ENCODE results near the gene CD200. TPM values are rescaled to one million over a fixed set of nuclear protein-coding genes. Genes with fewer than 3 reads are reported as not detected.

The CD200 gene
- total RNA-seq, 1 donor from 2014 or later = 0.13 TPM

DNA sequence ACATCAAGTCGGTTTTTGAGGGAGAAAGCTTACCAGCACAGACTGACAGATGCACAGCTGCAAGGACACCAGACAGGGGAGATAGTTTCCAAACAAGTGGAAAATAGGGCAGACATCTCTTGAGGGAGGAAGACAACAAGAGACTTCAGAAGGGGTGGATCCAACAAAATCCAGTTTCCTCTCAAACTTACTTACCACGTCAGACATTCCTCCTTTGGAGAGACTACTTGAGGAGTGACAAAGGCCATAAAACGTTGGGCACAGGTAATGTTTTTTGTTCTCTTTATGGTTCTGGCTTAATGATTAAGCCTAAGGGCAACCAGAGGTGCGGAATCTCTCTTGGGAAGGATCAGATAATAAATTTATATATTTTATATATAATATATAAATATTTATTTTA is 76.1 kb downstream of the CD200 start:
- DNase-seq (ENCODE audit: low read depth) = no peak

DNA sequence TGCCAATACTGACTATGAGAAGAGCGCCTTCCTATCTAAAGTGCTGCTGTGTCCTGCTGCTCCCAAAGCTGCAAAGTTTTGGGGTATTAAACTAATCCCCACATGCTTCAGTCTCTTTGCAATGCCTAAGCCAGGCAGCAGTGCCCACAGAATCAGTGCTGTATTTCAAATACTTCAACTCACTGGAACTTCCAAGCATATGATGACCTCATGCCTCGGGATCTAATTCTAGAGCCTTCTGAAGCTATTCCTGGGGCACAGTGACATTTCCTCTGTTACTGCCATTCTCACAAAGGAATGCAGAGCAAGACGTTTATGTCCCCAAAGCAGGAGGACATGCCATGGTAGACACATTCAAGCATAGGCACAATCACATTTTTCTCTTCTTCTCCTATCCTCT is 78.5 kb downstream of the CD200 start:
- peak; percentile 84 for DNase-seq (ENCODE audit: low read depth)

Other genes starting within 250 kb of the CD200 start
- gene C3orf52, start 246.8 kb upstream of the CD200 start, total RNA-seq = 11.8 and 18.6 TPM in 2 replicates
- not detected in 2 replicates for gene GCSAM, start 199.9 kb upstream of the CD200 start, total RNA-seq
- not detected in 2 replicates for gene SLC9C1, start 38.9 kb upstream of the CD200 start, total RNA-seq
- gene BTLA, start 166.3 kb downstream of the CD200 start, total RNA-seq = not detected in 2 replicates
- gene ATG3, start 228.8 kb downstream of the CD200 start, total RNA-seq = 47.8 and 51.0 TPM in 2 replicates
- 32.8 and 47.1 TPM in 2 replicates for gene SLC35A5, start 228.9 kb downstream of the CD200 start, total RNA-seq

Data from myocyte (in vitro differentiated cells).